Measurements from ENCODE around the gene POC5. TPM values are rescaled to one million over a fixed set of nuclear protein-coding genes. Genes with fewer than 3 reads are reported as not detected.

The POC5 gene
- total RNA-seq, 1 donor from 2014 or later: 4.2 TPM

Small RNA genes within 50 kb of the gene (small RNA-seq; reads per million reads assigned to genes)
- gene RNU6-680P: not detected

Other genes with a start within 250 kb of the POC5 start
- gene CERT1, start 205.8 kb downstream of the POC5 start, total RNA-seq: 36.5 TPM
- gene POLK, start 205.5 kb downstream of the POC5 start, total RNA-seq: 20.4 TPM
- 3.7 TPM for gene ANKDD1B, start 106.0 kb downstream of the POC5 start, total RNA-seq